ENCODE results near the gene ARHGAP32. TPM values are rescaled to one million over a fixed set of nuclear protein-coding genes. Genes with fewer than 3 reads are reported as not detected.
A peak's percentile ranks its signal among the peaks of the same experiment; 100 is the strongest.

ARHGAP32 gene
- total and polyA plus RNA-seq, 2 experiments from 2014 or later, result 1.2 to 5.5 TPM

GRCh38 chr11:129102225-129102624, 89.9 kb downstream of the ARHGAP32 start:
- no peak overlapping the region for H3K27ac ChIP-seq
- H4K20me1 ChIP-seq (ENCODE audit: insufficient read depth), result no peaks in the 10 kb centered on the region
- H3F3A ChIP-seq (ENCODE audit: insufficient read depth), result no peaks in the 10 kb centered on the region
- TF ChIP-seq EZH2phosphoT487 (IDR thresholded peaks at IDR 0.05; ENCODE audit: insufficient read depth, low read depth) (no peak), EZH2 (IDR thresholded peaks at IDR 0.05; ENCODE audit: insufficient read depth, poor library complexity, severe bottlenecking) (no peak)
- 0 out of 2 replicates have a peak, but pooled peaks cover 4% of the 10 kb centered on the region for H3K79me2 ChIP-seq (ENCODE audit: insufficient read depth)
- no peaks in the 10 kb centered on the region for H3K9me2 ChIP-seq (ENCODE audit: insufficient read depth)
- H3K4me2 ChIP-seq (ENCODE audit: unreplicated experiment), result no peak overlapping the region
- in situ Hi-C loops (cut with MboI), result loop anchor here (25.0 kb wide), 1 partner anchor 635 kb away; no protein-coding TSS in a partner anchor
- no peak overlapping the region for H2AFZ ChIP-seq
- H3K9me3 ChIP-seq (ENCODE audit: low read depth), result no peaks in the 10 kb centered on the region
- H3K27me3 ChIP-seq (replicated peaks; ENCODE audit: insufficient read depth), result no peaks in the 10 kb centered on the region
- no peak overlapping the region for H3K4me3 ChIP-seq
- no peaks in the 10 kb centered on the region; the same call in 1 of the 2 replicates for H3K36me3 ChIP-seq (ENCODE audit: low read depth)
- H3K4me1 ChIP-seq (ENCODE audit: insufficient read depth), result no peaks in the 10 kb centered on the region
- DNase-seq, result no peak
- no peak overlapping the region for H3K9ac ChIP-seq

GRCh38 chr11:129093283-129093682, 98.8 kb downstream of the ARHGAP32 start:
- H3K4me1 ChIP-seq (ENCODE audit: insufficient read depth), result peaks cover 8% of the 10 kb centered on the region
- no peak overlapping the region for H3K9ac ChIP-seq
- no peaks in the 10 kb centered on the region for H4K20me1 ChIP-seq (ENCODE audit: insufficient read depth)
- TF ChIP-seq EZH2phosphoT487 (IDR thresholded peaks at IDR 0.05; ENCODE audit: insufficient read depth, low read depth) (no peak), EZH2 (IDR thresholded peaks at IDR 0.05; ENCODE audit: insufficient read depth, poor library complexity, severe bottlenecking) (no peak)
- no peaks in the 10 kb centered on the region for H3F3A ChIP-seq (ENCODE audit: insufficient read depth)
- WGBS, 2 experiments (ENCODE audit: low coverage in 1 of 2, low lambda C conversion rate in 2 of 2, missing lambda C conversion rate in 2 of 2), result 96 to 99% methylated on average over 2 of the region's 2 CpGs
- no peak overlapping the region for H3K27ac ChIP-seq
- in situ Hi-C loops (cut with MboI), result no loop called here
- H3K4me2 ChIP-seq (ENCODE audit: unreplicated experiment), result no peak overlapping the region
- no peaks in the 10 kb centered on the region for H3K27me3 ChIP-seq (replicated peaks; ENCODE audit: insufficient read depth)
- H2AFZ ChIP-seq, result no peak overlapping the region
- no peaks in the 10 kb centered on the region for H3K79me2 ChIP-seq (ENCODE audit: insufficient read depth)
- no peaks in the 10 kb centered on the region for H3K9me2 ChIP-seq (ENCODE audit: insufficient read depth)
- no peak for DNase-seq
- H3K4me3 ChIP-seq, result no peak overlapping the region
- H3K36me3 ChIP-seq (ENCODE audit: low read depth), result no peaks in the 10 kb centered on the region; the same call in 1 of the 2 replicates
- H3K9me3 ChIP-seq (ENCODE audit: low read depth), result no peaks in the 10 kb centered on the region

- Histone ChIP-seq H3K9ac (no peak overlapping the region), H3F3A (ENCODE audit: insufficient read depth) (no peaks in the 10 kb centered on the region), H4K20me1 (ENCODE audit: insufficient read depth) (no peaks in the 10 kb centered on the region), H3K4me2 (ENCODE audit: unreplicated experiment) (no peak overlapping the region), H3K9me3 (ENCODE audit: low read depth) (no peaks in the 10 kb centered on the region), H3K4me1 (ENCODE audit: insufficient read depth) (peaks cover 8% of the 10 kb centered on the region), H3K27ac (no peak overlapping the region), H3K9me2 (ENCODE audit: insufficient read depth) (no peaks in the 10 kb centered on the region), H2AFZ (no peak overlapping the region), H3K36me3 (ENCODE audit: low read depth) (no peaks in the 10 kb centered on the region), H3K27me3 (replicated peaks; ENCODE audit: insufficient read depth) (no peaks in the 10 kb centered on the region), H3K4me3 (no peak overlapping the region), H3K79me2 (ENCODE audit: insufficient read depth) (no peaks in the 10 kb centered on the region)
- TF ChIP-seq EZH2 (IDR thresholded peaks at IDR 0.05; ENCODE audit: insufficient read depth, poor library complexity, severe bottlenecking), result no peak
- TF ChIP-seq EZH2phosphoT487 (IDR thresholded peaks at IDR 0.05; ENCODE audit: insufficient read depth, low read depth), result no peak
- in situ Hi-C loops (cut with MboI), result no loop called here
- WGBS, 2 experiments (ENCODE audit: low coverage in 1 of 2, low lambda C conversion rate in 2 of 2, missing lambda C conversion rate in 2 of 2), result 85 to 89% methylated on average over 1 of the region's 1 CpG
- DNase-seq, result peak; percentile 26
Measured at GRCh38 chr11:129090056-129090455, 102.1 kb downstream of the ARHGAP32 start.

GRCh38 chr11:129089279-129089678, 102.8 kb downstream of the ARHGAP32 start:
- DNase-seq, result no peak
- 94 to 96% methylated on average over 5 of the region's 5 CpGs for WGBS, 2 experiments (ENCODE audit: low coverage in 1 of 2, low lambda C conversion rate in 2 of 2, missing lambda C conversion rate in 2 of 2)
- Histone ChIP-seq H3K9me2 (ENCODE audit: insufficient read depth) (no peaks in the 10 kb centered on the region), H3K36me3 (ENCODE audit: low read depth) (no peaks in the 10 kb centered on the region), H3K27ac (no peak overlapping the region), H3K9ac (no peak overlapping the region), H3K9me3 (ENCODE audit: low read depth) (peaks cover 4% of the 10 kb centered on the region), H3K4me3 (no peak overlapping the region), H3K4me1 (ENCODE audit: insufficient read depth) (peaks cover 8% of the 10 kb centered on the region), H4K20me1 (ENCODE audit: insufficient read depth) (no peaks in the 10 kb centered on the region), H3F3A (ENCODE audit: insufficient read depth) (no peaks in the 10 kb centered on the region), H3K27me3 (replicated peaks; ENCODE audit: insufficient read depth) (no peaks in the 10 kb centered on the region), H2AFZ (no peak overlapping the region), H3K79me2 (ENCODE audit: insufficient read depth) (no peaks in the 10 kb centered on the region), H3K4me2 (ENCODE audit: unreplicated experiment) (no peak overlapping the region)
- in situ Hi-C loops (cut with MboI), result no loop called here
- TF ChIP-seq EZH2 (IDR thresholded peaks at IDR 0.05; ENCODE audit: insufficient read depth, poor library complexity, severe bottlenecking), result no peak
- no peak for TF ChIP-seq EZH2phosphoT487 (IDR thresholded peaks at IDR 0.05; ENCODE audit: insufficient read depth, low read depth)

GRCh38 chr11:129086976-129087375, 105.1 kb downstream of the ARHGAP32 start:
- no peaks in the 10 kb centered on the region for H3K27me3 ChIP-seq (replicated peaks; ENCODE audit: insufficient read depth)
- in situ Hi-C loops (cut with MboI), result no loop called here
- 78 to 80% methylated on average over 1 of the region's 1 CpG for WGBS, 2 experiments (ENCODE audit: low coverage in 1 of 2, low lambda C conversion rate in 2 of 2, missing lambda C conversion rate in 2 of 2)

More at GRCh38 chr11:129086976-129087375, 105.1 kb downstream of the ARHGAP32 start:
- H3K4me1 ChIP-seq (ENCODE audit: insufficient read depth), result peaks cover 8% of the 10 kb centered on the region
- no peak overlapping the region for H3K4me3 ChIP-seq
- no peak for DNase-seq
- H3K9me3 ChIP-seq (ENCODE audit: low read depth), result peaks cover 8% of the 10 kb centered on the region
- no peaks in the 10 kb centered on the region for H3K9me2 ChIP-seq (ENCODE audit: insufficient read depth)
- no peaks in the 10 kb centered on the region for H3F3A ChIP-seq (ENCODE audit: insufficient read depth)
- TF ChIP-seq EZH2 (IDR thresholded peaks at IDR 0.05; ENCODE audit: insufficient read depth, poor library complexity, severe bottlenecking) (no peak), EZH2phosphoT487 (IDR thresholded peaks at IDR 0.05; ENCODE audit: insufficient read depth, low read depth) (no peak)
- H3K36me3 ChIP-seq (ENCODE audit: low read depth), result no peaks in the 10 kb centered on the region
- H3K9ac ChIP-seq, result no peak overlapping the region
- H3K79me2 ChIP-seq (ENCODE audit: insufficient read depth), result no peaks in the 10 kb centered on the region; the same call in 1 of the 2 replicates
- H4K20me1 ChIP-seq (ENCODE audit: insufficient read depth), result no peaks in the 10 kb centered on the region
- H3K27ac ChIP-seq, result no peak overlapping the region
- no peak overlapping the region for H2AFZ ChIP-seq
- no peak overlapping the region for H3K4me2 ChIP-seq (ENCODE audit: unreplicated experiment)
